Activated T-cell treated with anti-CD3 and anti-CD28 coated beads, Interleukin-2, amount 50 U/mL, for 24 hours (primary cell): Measurements from ENCODE around the gene GDPD5.

Experiments
- DNase-seq: peaks from one replicate; pipeline ENCODE4 v3.0.0-alpha.2; 2020
- H3K27ac Mint-ChIP-seq: 2 replicates; pipeline ENCODE4 v1.8.0; 2020; ENCODE audit warnings: mild to moderate bottlenecking, mixed read lengths
- H3K27me3 Mint-ChIP-seq: 2 replicates; pipeline ENCODE4 v1.8.0; 2020; ENCODE audit warnings: mixed read lengths
- H3K36me3 Mint-ChIP-seq: 2 replicates; pipeline ENCODE4 v1.8.0; 2020; ENCODE audit warnings: low read depth, mixed read lengths
- H3K4me1 Mint-ChIP-seq: 2 replicates; pipeline ENCODE4 v1.8.0; 2020; ENCODE audit warnings: low read depth, mixed read lengths
- H3K4me3 Mint-ChIP-seq: 2 replicates; pipeline ENCODE4 v1.8.0; 2020; ENCODE audit warnings: mild to moderate bottlenecking, moderate library complexity, mixed read lengths
- H3K9me3 Mint-ChIP-seq: 2 replicates; pipeline ENCODE4 v1.8.0; 2020; ENCODE audit warnings: mixed read lengths

Gene GDPD5

DNA sequence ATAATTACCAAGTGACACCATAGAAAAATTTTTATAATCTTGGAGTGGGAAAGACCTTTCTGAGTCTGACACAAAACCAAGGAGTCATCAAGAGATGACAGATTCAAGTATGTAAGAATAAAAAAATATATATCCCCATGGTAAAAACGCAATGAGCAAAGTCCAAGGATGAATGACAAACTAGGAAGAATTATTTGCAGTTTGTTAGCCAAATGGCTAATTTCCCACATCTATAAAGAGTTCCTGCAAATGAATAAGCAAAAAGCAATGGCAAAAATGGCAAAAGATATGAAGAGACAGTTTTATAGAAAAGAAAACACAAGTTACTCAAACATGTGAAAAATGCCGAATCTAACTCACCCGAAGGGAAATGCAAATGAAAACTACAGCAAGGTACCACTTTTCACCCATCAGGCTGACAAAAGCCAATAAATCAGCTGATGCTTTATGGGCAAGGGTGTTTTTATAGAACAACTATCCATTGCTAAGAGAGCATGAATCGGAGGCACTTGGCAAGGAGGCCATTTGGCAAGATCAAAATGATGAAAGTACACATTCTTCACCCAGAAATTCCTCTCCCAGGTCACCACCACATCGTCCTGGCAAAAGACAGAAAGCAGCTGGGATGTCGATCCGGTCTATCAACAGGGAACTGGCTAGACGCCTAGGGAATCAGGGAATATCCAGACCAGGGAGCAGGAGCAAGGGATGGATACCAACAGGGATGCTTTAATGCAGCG is 71.7 kb downstream of the GDPD5 start:
- Mint-ChIP-seq H3K27ac (no peak overlapping the region), H3K4me1 (no peaks in the 10 kb centered on the region)
- DNase-seq: no peak

DNA sequence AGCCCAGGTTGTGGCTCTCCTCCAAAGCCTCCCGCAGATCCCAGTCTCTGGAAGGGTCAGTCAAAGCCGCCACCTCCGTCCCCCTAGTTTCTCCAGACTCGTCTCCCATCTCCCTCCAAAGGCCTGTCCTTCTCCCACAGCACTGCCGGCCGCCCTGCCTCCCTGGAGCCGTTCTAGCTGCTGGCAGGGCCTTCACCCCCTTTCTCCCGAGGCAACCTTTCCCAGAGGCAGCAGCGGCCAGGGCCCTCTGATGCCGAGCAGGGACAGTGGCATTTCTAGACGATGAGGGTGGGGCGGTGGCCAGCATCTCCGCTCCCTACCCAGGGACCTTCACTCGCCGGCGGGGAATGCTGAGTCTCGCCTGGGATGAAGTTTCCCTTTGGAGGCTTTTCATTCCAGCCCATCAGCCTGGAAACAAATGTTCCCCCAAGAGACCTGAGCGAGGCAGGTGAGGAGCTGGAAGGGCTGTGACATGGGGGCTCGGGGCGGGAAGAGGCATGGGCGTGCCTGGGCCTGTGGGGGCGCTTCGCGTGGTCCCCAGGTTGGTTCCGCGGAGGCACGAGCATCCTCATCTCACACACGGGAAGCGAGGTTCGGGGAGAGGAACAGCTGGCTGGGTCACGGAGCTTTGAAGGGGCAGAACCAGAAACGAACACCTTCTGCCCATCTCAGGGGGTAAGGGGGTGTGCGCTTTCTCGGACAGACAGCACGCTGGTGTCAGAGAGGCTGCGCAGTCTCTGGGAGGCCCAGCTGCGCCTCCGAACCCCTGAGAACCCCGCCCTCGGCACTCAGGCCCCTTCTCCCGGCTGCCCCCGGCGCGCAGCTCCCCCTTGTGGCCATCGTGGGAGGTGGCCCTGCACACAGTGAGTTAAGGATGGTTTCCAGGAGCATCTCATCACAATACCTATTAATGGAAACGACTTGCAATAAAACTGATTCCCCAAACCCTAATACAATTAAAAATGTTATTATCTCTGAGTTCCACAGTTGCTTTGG is 74.6 kb downstream of the GDPD5 start:
- H3K27me3 Mint-ChIP-seq: no peaks in the 10 kb centered on the region
- no peak overlapping the region for H3K4me3 Mint-ChIP-seq
- no peaks in the 10 kb centered on the region for H3K4me1 Mint-ChIP-seq
- no peaks in the 10 kb centered on the region for H3K36me3 Mint-ChIP-seq
- peak; percentile 62 for DNase-seq
- no peak overlapping the region for H3K27ac Mint-ChIP-seq
- no peaks in the 10 kb centered on the region for H3K9me3 Mint-ChIP-seq

More for the DNA sequence above, 71.7 kb downstream of the GDPD5 start:
- H3K36me3 Mint-ChIP-seq: no peaks in the 10 kb centered on the region
- H3K27me3 Mint-ChIP-seq: no peaks in the 10 kb centered on the region
- H3K4me3 Mint-ChIP-seq: no peak overlapping the region
- H3K9me3 Mint-ChIP-seq: no peaks in the 10 kb centered on the region

DNA sequence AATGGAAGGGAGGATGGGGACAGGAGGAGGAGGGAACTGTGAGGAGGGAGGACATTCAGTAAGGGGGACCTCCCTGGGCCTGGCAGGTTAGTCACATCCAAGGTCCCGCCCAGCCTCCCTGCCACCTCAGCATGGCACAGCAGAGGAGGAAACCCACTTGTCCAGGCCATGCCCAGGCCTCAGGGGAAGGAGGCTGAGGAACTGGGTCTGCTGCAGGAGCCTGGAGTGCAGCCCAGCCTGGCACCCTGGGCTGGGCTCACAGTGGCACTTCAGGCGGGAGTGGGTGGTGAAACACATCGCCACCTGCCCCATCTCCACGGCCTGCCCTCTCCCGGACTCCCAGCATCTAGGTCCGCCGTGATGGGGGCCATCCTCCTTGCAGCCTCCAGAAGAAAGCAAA is 75.5 kb downstream of the GDPD5 start:
- H3K27me3 Mint-ChIP-seq: no peaks in the 10 kb centered on the region

DNA sequence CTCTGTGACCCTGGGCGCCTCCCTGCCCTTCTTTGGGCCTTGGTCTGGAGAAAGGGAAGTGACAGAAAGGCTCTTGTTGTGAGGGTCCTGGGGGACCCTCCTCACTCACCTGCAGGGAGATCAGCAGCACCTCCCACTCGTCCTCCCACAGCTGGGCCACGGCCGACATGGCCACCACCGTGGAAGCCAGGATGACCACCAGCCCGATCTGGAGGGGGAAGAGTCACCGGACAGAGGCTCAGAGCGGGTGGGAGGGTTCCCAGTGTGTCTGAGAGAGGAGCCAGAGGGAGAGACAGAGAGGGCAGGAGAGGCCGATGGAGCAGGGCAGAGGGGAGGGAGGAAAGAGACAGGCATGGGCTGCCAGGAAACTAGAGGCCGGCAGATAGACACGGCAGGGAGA is 76.0 kb downstream of the GDPD5 start:
- Mint-ChIP-seq H3K27ac (no peak overlapping the region), H3K4me3 (no peak overlapping the region), H3K4me1 (no peaks in the 10 kb centered on the region), H3K27me3 (no peaks in the 10 kb centered on the region), H3K36me3 (no peaks in the 10 kb centered on the region), H3K9me3 (no peaks in the 10 kb centered on the region)
- DNase-seq: no peak

More for the DNA sequence above, 75.5 kb downstream of the GDPD5 start:
- Mint-ChIP-seq H3K4me1 (no peaks in the 10 kb centered on the region), H3K36me3 (no peaks in the 10 kb centered on the region), H3K9me3 (no peaks in the 10 kb centered on the region), H3K4me3 (no peak overlapping the region), H3K27ac (no peak overlapping the region)
- no peak for DNase-seq

DNA sequence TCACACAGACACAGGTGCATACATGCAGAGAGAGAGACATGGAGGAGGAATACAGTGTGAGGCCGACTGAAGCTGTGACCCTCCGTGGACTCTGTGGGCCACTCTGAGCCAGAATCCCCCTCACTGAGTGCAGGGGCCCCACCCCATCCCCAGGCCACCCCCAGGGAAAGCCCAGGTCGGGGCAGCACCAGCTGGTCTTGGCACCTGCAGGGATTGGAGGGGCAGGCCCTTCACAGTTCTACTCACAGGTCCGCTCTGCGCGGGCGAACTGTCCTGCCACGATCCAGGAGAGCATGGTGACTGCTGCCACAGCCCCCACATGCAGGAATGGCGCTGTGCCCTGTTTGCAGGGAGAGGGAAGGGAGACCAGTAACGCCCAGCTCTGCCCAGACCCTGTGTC is 76.5 kb downstream of the GDPD5 start:
- H3K36me3 Mint-ChIP-seq: no peaks in the 10 kb centered on the region

DNA sequence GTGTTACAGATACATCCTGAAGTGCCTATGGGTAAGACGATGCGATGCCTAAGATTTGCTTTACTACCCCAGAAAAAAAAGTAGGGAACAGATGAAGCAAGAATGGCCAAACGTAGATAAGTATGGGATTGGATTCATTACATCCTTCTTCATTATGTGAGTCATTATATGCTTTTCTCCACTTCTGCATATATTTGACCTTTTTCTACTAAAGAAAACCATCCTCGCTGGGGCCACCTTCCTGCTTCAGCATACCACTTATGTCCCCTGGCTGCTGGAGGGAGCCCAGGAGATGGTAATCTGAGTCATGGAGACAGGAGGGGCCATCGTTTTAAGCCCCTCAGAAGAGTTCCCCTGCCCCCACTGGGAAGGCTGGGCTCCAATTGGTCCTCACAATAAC is 78.3 kb downstream of the GDPD5 start:
- Mint-ChIP-seq H3K27me3 (no peaks in the 10 kb centered on the region), H3K27ac (no peak overlapping the region), H3K9me3 (no peaks in the 10 kb centered on the region), H3K4me3 (no peak overlapping the region), H3K4me1 (no peaks in the 10 kb centered on the region), H3K36me3 (no peaks in the 10 kb centered on the region)
- no peak for DNase-seq

More for the DNA sequence above, 76.5 kb downstream of the GDPD5 start:
- no peak overlapping the region for H3K4me3 Mint-ChIP-seq
- no peaks in the 10 kb centered on the region for H3K4me1 Mint-ChIP-seq
- H3K27ac Mint-ChIP-seq: no peak overlapping the region
- no peaks in the 10 kb centered on the region for H3K9me3 Mint-ChIP-seq
- no peak for DNase-seq
- H3K27me3 Mint-ChIP-seq: no peaks in the 10 kb centered on the region

DNA sequence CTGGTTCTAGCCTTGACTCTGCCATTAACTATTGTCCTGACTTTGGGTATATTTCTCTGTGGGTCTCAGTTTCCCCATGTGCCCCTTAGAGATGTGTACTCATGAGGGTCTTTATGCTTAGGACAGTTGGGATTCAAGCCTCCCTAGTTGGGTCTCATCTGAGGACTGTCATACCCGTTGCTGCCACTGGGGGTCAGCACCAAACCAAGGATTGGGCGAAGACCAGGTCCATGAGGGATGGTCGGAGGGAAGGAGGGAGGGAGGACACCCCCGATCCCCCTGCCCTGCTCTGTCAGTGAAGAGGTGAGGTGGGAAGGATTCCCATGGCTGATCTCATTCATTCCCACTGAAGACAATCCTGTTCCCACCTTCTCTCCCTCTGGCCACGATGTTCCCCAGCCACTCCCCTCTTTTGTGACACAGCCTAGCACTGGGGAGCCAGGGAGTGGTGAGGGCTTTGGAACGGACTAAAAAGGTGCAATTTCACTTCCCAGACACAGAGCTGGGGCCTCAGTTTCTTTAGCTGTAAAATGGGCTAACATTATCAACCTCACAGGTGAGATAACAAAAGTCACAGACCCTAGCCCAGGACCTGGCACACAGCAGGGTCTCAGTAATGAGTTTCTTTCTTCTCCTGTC is 80.3 kb downstream of the GDPD5 start:
- H3K4me3 Mint-ChIP-seq: no peak overlapping the region
- peak; percentile 85 for DNase-seq
- H3K4me1 Mint-ChIP-seq: no peaks in the 10 kb centered on the region
- no peaks in the 10 kb centered on the region for H3K27me3 Mint-ChIP-seq
- H3K27ac Mint-ChIP-seq: no peak overlapping the region
- no peaks in the 10 kb centered on the region for H3K36me3 Mint-ChIP-seq
- H3K9me3 Mint-ChIP-seq: no peaks in the 10 kb centered on the region

DNA sequence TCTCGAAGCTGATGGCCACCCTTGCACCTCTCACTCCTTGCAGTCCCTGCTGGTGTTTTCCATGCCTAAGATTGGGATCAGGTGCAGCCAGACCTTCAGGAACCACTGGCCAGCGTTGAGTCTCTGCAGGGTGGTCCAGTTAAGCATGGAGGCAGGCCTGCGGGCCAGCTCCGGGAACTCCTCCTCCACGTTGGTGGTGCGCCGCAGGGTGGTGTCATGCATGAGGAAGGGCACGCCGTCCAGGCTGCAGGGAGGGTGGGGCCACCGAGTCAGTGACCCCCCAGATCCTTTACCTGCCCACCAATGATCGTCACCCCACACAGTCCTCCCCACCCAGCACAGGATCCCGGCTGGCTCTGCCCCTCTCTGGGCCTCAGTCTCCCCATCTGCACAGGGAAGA is 82.7 kb downstream of the GDPD5 start:
- H3K27me3 Mint-ChIP-seq: no peaks in the 10 kb centered on the region
- no peak overlapping the region for H3K4me3 Mint-ChIP-seq
- H3K4me1 Mint-ChIP-seq: no peaks in the 10 kb centered on the region
- no peak for DNase-seq
- no peaks in the 10 kb centered on the region for H3K36me3 Mint-ChIP-seq
- H3K9me3 Mint-ChIP-seq: no peaks in the 10 kb centered on the region
- no peak overlapping the region for H3K27ac Mint-ChIP-seq

DNA sequence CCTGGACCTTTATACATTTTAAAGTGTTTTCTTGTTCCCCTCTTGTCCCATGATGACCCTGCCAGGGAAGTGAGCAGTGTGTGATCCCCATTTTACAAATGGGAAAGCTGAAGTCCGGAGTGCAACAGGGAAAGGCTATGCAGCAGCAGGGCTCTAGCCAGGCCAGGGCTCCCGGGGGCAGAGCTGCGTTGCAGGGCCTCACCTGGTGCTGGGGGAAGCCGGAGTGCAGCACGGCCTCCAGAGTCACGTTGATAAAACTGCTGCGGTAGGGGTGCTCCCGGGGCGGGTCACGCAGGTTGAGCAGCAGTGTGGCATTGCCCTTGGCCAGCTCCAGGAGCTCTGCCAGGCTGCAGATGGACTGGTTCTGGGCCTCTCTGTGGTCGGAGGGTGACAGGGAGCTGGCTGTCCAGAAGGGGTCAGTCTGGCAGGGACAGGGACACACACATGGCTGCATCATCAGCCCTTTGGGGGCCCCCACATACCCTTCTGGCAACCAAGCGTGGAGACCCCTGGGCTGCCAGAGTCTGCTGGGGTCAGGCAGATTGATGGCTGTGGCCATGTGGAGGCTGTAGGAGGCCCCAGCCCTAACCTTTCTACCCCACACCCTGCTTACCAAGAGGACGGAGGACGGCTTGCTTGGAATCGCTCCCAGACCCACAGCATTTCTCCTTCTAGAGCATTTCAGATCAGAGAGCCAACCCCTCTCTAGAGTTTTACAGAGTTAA is 83.4 kb downstream of the GDPD5 start:
- Mint-ChIP-seq H3K27me3 (no peaks in the 10 kb centered on the region), H3K4me3 (no peak overlapping the region), H3K9me3 (no peaks in the 10 kb centered on the region), H3K36me3 (no peaks in the 10 kb centered on the region), H3K27ac (no peak overlapping the region), H3K4me1 (no peaks in the 10 kb centered on the region)
- DNase-seq: no peak

DNA sequence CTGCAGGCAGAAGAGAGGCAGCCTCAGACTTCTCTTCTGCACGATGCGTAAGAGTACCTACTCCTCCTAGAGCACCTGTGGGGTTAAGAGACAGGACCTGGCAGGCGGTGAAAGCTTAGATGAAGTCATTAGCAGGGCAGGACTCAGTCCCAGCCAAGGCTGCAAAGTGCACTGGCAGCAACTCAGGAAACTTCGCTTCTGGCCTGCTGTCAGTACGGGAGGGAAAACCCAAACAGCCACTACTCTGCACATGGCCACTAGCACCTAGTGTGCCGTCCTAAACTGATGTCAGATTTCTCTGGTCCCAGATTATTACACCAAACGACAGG is 84.0 kb downstream of the GDPD5 start:
- no peaks in the 10 kb centered on the region for H3K4me1 Mint-ChIP-seq
- H3K4me3 Mint-ChIP-seq: no peak overlapping the region
- no peaks in the 10 kb centered on the region for H3K27me3 Mint-ChIP-seq
- DNase-seq: no peak
- H3K27ac Mint-ChIP-seq: no peak overlapping the region
- H3K9me3 Mint-ChIP-seq: no peaks in the 10 kb centered on the region
- H3K36me3 Mint-ChIP-seq: no peaks in the 10 kb centered on the region

DNA sequence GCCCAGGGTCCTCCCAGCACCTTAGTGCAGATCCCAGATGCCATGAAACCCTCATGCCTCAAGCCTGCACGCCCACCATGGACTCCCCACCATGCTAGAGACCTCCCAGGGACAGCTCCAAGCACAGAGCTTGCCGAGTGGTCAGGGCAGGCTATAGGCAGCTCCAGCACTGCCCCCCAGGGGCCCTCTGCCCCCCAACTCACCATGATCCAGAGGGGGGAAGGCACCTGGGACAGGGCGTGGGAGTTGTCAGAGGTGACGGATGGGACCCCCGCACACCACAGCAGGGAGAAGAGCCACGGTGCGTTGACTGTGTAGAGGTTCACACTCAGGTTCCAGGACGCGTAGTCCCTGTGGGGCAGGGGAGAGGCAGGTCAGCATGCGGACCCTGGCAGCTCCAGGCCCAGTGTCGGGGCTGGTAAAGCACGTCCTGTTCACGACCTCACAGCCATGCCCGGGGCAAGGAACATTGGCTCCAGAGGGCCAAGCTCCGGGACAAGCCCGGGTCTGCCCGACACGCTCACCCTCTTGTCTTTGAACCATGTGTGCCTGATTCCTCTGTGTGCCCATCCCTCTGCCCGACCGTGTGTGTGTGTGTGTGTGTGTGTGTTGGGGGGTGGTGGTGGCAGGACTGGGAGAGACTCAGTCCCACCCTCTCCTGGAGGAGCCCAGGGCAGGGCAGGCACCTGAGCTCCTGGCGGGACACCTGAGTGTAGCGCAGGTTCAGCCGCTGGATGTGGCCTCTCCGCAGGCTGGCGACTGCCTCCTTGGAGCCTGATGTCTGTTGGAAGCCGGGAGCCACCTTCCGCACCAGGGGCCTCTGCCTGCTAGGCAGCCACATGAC is 84.6 kb downstream of the GDPD5 start:
- Mint-ChIP-seq H3K4me3 (no peak overlapping the region), H3K36me3 (peaks cover under 1% of the 10 kb centered on the region), H3K27ac (no peak overlapping the region), H3K27me3 (no peaks in the 10 kb centered on the region), H3K4me1 (no peaks in the 10 kb centered on the region), H3K9me3 (no peaks in the 10 kb centered on the region)
- no peak for DNase-seq

DNA sequence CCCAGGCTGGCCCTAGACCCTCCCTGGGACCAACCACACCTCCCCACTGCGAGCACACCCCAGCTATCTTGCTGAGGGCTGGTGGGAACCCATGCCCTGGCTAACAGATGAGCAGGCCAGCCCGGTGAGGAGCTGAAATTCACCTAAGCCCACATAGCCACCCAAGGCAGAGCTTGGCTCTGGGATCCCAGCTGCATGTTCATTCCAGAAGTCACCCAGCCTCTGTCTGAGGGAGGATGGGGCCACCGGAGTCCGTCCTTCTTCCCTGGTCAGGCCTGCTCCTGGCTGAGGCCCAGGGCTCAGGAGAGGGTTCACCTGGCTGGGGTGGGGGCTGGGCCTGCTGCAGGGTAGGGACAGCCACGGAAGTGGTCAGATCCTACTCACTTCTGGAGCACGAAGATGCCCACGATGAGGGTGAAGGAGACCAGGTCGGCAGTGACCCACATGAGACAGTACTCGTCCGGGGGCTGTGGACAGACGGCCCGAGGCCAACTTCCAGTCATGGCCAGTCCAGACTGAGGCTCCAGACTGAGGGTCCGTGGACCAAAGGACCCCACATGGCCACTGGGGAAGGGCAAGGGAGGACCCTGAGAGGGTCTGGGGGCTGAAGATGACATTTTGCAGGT is 86.1 kb downstream of the GDPD5 start:
- no peak for DNase-seq
- peaks cover 6% of the 10 kb centered on the region for H3K36me3 Mint-ChIP-seq
- H3K4me3 Mint-ChIP-seq: no peak overlapping the region
- no peaks in the 10 kb centered on the region for H3K9me3 Mint-ChIP-seq
- H3K4me1 Mint-ChIP-seq: no peaks in the 10 kb centered on the region
- no peaks in the 10 kb centered on the region for H3K27me3 Mint-ChIP-seq
- H3K27ac Mint-ChIP-seq: no peak overlapping the region

DNA sequence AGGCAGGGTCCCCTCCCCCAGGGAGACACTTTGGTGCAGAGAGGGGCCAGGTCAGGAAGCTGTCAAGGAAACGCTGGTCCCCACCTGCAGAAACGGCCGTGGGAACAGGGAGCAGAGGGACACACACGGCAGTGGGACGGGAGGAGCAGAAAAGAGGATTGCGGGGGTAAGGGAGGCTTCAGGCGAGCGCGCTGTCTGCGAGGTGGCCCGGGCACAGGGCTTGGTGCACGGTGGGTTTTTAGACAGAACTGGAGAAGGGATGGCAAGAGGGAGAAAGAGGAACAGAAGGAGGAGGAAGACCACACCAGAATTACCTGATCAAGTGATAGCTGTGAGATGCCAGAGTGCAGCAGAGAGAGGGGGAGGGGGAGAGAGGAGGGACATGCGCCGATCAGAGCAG is 86.7 kb downstream of the GDPD5 start:
- Mint-ChIP-seq H3K27ac (no peak overlapping the region), H3K4me1 (no peaks in the 10 kb centered on the region), H3K9me3 (no peaks in the 10 kb centered on the region), H3K27me3 (no peaks in the 10 kb centered on the region), H3K36me3 (peaks cover 6% of the 10 kb centered on the region), H3K4me3 (no peak overlapping the region)
- DNase-seq: no peak
